SU-DHL-6 (cell line): Measurements from ENCODE around the gene CACNG4.

ENCODE experiments used
- CTCF ChIP-seq: fragments of 200-600 bp; sonication (generic); IDR thresholded peaks from one replicate; pipeline ENCODE4 v1.5.1; 2017; ENCODE audit warnings: antibody characterized with exemption, mild to moderate bottlenecking, low read length, moderate library complexity; ENCODE audit not compliant: insufficient read depth, poor library complexity, severe bottlenecking
- EZH2phosphoT487 ChIP-seq: fragments of 200-600 bp; sonication (generic), shearing (Covaris generic); conservative IDR thresholded peaks from 2 replicates; pipeline ENCODE4 v1.6.1; 2018; ENCODE audit warnings: mild to moderate bottlenecking, antibody characterized with exemption, low read length, moderate library complexity, mixed read lengths

DNA sequence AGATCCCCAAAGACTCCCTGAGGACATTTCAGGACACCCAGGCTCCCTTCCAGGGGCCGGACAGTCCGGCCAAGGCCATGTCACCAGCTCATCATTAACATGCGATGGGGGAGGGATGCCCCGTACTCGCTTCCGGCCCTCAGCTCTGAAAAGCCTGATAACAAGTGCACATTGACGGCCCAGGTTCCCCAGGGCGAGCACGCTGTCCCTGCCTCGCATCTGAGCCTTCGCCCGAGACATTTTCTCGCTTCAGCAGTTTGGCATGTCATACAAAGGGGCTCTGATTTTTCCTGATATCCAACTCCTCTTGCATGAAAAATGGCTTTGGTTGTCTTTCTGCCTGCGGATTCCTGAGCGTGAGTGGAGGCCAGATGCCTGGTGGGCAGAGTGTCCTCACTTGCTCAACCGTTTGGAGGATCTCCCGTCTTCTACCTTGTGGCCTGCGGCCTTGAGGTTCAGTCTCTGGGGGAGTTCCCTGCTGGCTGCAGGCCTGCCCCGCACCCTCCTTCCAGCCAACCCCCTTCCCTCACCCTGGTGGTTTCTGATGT is 14.1 kb downstream of the CACNG4 start:
- TF ChIP-seq CTCF (no peak), EZH2phosphoT487 (no peak)
